DND-41 (cell line): ENCODE data around the gene TMX4.
"Not testable (repeated sequence)": the region's sequence is repeated elsewhere in the genome, so short reads cannot be mapped to it uniquely, and the experiment has no call there.

Source experiments
- ATAC-seq: fragments of 200-7000 bp; cut with Tn5 transposase; 3 replicates; pipeline ENCODE4 v1.9.1; 2021; ENCODE audit warnings: low read depth; ENCODE audit not compliant: insufficient read depth
- DNase-seq: peaks from one replicate; pipeline ENCODE4 v3.0.0-alpha.2; 2020
- H2AFZ ChIP-seq: 2 replicates; pipeline ENCODE4 v1.6.0; 2012; ENCODE audit warnings: low read depth, low read length
- H3K27ac ChIP-seq: 2 replicates; pipeline ENCODE4 v1.5.1; 2012; ENCODE audit warnings: low read length, inconsistent platforms
- H3K27me3 ChIP-seq: fragments of 200-600 bp; sonication (generic); 2 replicates; pipeline ENCODE4 v1.6.0; 2012; ENCODE audit warnings: low read length, mild to moderate bottlenecking, inconsistent platforms; ENCODE audit not compliant: insufficient read depth, poor library complexity
- H3K36me3 ChIP-seq: 2 replicates; pipeline ENCODE4 v1.5.1; 2012; ENCODE audit warnings: low read length, inconsistent platforms; ENCODE audit not compliant: insufficient read depth
- H3K4me1 ChIP-seq: 2 replicates; pipeline ENCODE4 v1.5.1; 2012; ENCODE audit warnings: mild to moderate bottlenecking, low read length; ENCODE audit not compliant: insufficient read depth
- H3K4me2 ChIP-seq: 2 replicates; pipeline ENCODE4 v1.6.0; 2012; ENCODE audit warnings: mild to moderate bottlenecking, moderate library complexity, low read length, inconsistent platforms; ENCODE audit not compliant: insufficient read depth
- H3K4me3 ChIP-seq, 2 experiments: fragments of 200-600 bp in 1 of 2; shearing (Covaris generic) in 1 of 2; 2 replicates each; pipeline ENCODE4 v1.5.1; 2012 to 2016; ENCODE audit warnings: inconsistent platforms in 2 of 2, low read length in 2 of 2, mild to moderate bottlenecking in 2 of 2, low read depth in 1 of 2, moderate library complexity in 1 of 2
- H3K79me2 ChIP-seq: 2 replicates; pipeline ENCODE4 v1.6.0; 2012; ENCODE audit warnings: low read length, inconsistent platforms; ENCODE audit not compliant: insufficient read depth
- H3K9ac ChIP-seq: 2 replicates; pipeline ENCODE4 v1.6.0; 2012; ENCODE audit warnings: low read depth, mild to moderate bottlenecking, inconsistent platforms, low read length, moderate library complexity
- H3K9me3 ChIP-seq: 2 replicates; pipeline ENCODE4 v1.5.1; 2012; ENCODE audit warnings: low read length, moderate library complexity, mild to moderate bottlenecking, inconsistent platforms; ENCODE audit not compliant: insufficient read depth, severe bottlenecking
- H4K20me1 ChIP-seq: 2 replicates; pipeline ENCODE4 v1.6.0; 2012; ENCODE audit warnings: low read length; ENCODE audit not compliant: insufficient read depth
- EZH2 ChIP-seq: IDR thresholded peaks from 3 replicates; pipeline ENCODE4 v1.6.1; 2012; ENCODE audit warnings: borderline replicate concordance, low read depth, mild to moderate bottlenecking, moderate library complexity, low read length, inconsistent platforms; ENCODE audit not compliant: severe bottlenecking
- TF ChIP-seq, protein P1 (sequence below): IDR thresholded peaks from 2 replicates; pipeline ENCODE4 v1.5.1; 2012; ENCODE audit warnings: borderline replicate concordance, low read length, moderate library complexity, mild to moderate bottlenecking; ENCODE audit not compliant: poor library complexity, severe bottlenecking; ENCODE audit errors: extremely low read depth

Gene TMX4

GRCh38 chr20:8033151-8033841 lies 13.7 kb upstream of the TMX4 start:
- no peak for DNase-seq

GRCh38 chr20:8032499-8032898 lies 12.9 kb upstream of the TMX4 start:
- Histone ChIP-seq H2AFZ (no peak overlapping the region), H3K27ac (no peak overlapping the region), H3K4me2 (no peak overlapping the region), H3K4me3 (no peak overlapping the region), H3K9me3 (no peaks in the 10 kb centered on the region), H3K4me1 (no peaks in the 10 kb centered on the region), H3K9ac (no peak overlapping the region), H3K79me2 (no peaks in the 10 kb centered on the region), H4K20me1 (no peaks in the 10 kb centered on the region), H3K36me3 (no peaks in the 10 kb centered on the region), H3K27me3 (no peaks in the 10 kb centered on the region)
- ATAC-seq, result no peak
- DNase-seq, result no peak
- no peak for TF ChIP-seq EZH2
- TF ChIP-seq, protein P1, sequence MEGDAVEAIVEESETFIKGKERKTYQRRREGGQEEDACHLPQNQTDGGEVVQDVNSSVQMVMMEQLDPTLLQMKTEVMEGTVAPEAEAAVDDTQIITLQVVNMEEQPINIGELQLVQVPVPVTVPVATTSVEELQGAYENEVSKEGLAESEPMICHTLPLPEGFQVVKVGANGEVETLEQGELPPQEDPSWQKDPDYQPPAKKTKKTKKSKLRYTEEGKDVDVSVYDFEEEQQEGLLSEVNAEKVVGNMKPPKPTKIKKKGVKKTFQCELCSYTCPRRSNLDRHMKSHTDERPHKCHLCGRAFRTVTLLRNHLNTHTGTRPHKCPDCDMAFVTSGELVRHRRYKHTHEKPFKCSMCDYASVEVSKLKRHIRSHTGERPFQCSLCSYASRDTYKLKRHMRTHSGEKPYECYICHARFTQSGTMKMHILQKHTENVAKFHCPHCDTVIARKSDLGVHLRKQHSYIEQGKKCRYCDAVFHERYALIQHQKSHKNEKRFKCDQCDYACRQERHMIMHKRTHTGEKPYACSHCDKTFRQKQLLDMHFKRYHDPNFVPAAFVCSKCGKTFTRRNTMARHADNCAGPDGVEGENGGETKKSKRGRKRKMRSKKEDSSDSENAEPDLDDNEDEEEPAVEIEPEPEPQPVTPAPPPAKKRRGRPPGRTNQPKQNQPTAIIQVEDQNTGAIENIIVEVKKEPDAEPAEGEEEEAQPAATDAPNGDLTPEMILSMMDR, result no peak

More at GRCh38 chr20:8033151-8033841, 13.7 kb upstream of the TMX4 start:
- Histone ChIP-seq H4K20me1 (no peaks in the 10 kb centered on the region), H3K4me2 (no peak overlapping the region), H2AFZ (no peak overlapping the region), H3K9ac (no peak overlapping the region), H3K27ac (no peak overlapping the region), H3K4me1 (no peaks in the 10 kb centered on the region), H3K36me3 (no peaks in the 10 kb centered on the region), H3K4me3 (no peak overlapping the region), H3K79me2 (no peaks in the 10 kb centered on the region), H3K9me3 (no peaks in the 10 kb centered on the region), H3K27me3 (no peaks in the 10 kb centered on the region)
- TF ChIP-seq, protein P1, result no peak
- no peak for TF ChIP-seq EZH2
- ATAC-seq, result no peak

GRCh38 chr20:8031539-8031938 lies 12.0 kb upstream of the TMX4 start:
- not testable (repeated sequence) for ATAC-seq, H3K79me2 ChIP-seq, H4K20me1 ChIP-seq, H3K36me3 ChIP-seq, H3K27ac ChIP-seq, H3K27me3 ChIP-seq, H3K4me3 ChIP-seq, H3K4me1 ChIP-seq, DNase-seq, H3K9ac ChIP-seq, H3K4me2 ChIP-seq, H2AFZ ChIP-seq, H3K9me3 ChIP-seq

DNA sequence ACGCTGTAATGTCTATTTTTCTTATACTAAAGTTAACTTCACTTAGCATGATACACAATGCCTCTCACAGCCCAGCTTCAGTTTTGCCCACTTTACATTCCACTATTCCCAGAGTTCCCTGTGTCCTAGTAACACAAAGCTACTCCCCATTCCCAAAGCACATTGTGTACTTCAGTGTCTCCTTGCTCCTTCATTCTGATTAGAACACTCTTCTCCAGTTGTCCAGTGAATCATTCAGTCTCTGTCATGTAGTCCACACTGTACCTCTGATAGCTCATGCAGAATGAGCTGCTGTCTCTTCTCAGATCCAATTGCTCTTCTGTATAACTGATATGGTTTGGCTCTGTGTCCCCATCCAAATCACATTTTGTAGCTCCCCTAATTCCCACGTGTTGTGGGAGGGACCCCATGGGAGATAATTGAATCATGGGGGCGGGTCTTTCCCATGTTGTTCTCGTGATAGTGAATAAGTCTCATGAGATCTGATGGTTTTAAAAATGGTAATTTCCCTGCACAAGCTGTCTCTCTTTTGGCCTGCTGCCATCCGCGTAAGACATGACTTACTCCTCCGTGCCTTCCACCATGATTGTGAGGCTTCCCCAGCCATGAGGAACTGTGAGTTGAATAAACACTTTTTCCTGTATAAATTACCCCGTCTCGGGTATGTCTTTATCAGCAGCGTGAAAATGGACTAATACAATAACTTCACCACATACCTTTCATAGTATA lies 2.1 kb upstream of the TMX4 start:
- Histone ChIP-seq H3K27ac (no peak overlapping the region), H3K9ac (no peak overlapping the region), H3K27me3 (no peaks in the 10 kb centered on the region), H3K4me3 (no peak overlapping the region), H3K4me1 (peaks cover 35% of the 10 kb centered on the region), H2AFZ (no peak overlapping the region), H3K9me3 (no peaks in the 10 kb centered on the region), H4K20me1 (no peaks in the 10 kb centered on the region), H3K79me2 (0 out of 2 replicates have a peak, but pooled peaks cover 2% of the 10 kb centered on the region), H3K36me3 (no peaks in the 10 kb centered on the region), H3K4me2 (no peak overlapping the region)
- no peak for DNase-seq
- ATAC-seq, result no peak
- TF ChIP-seq, protein P1, result no peak
- no peak for TF ChIP-seq EZH2
